HepG2 (cell line): Measurements from ENCODE around the gene GABRG3. TPM values are rescaled to one million over a fixed set of nuclear protein-coding genes. Genes with fewer than 3 reads are reported as not detected.

ENCODE experiments used
- ATAC-seq: fragments of 200-7000 bp; cut with Tn5 transposase; 3 replicates; pipeline ENCODE4 v1.9.1; 2020; ENCODE audit warnings: mild to moderate bottlenecking, moderate library complexity
- BruUV-seq: library from RNA; stranded (reverse); fragments of 400-500 nt; replicated peaks from 2 replicates; lab custom pipeline; 2021; lab: Mats Ljungman, UMichigan
- CTCF ChIA-PET: fragments of 300-600 bp; formaldehyde crosslinking; extraction: SDS; loops from one replicate; lab custom pipeline; 2021; ENCODE audit warnings: low total read pairs, inconsistent platforms, low intra/inter-chr PET ratio; lab: Yijun Ruan, JAX
- POLR2A ChIA-PET: fragments of 350-600 bp; sonication (Branson Sonifier 250); formaldehyde crosslinking; loops from one replicate; lab custom pipeline; 2020; ENCODE audit warnings: antibody characterized with exemption, inconsistent platforms; lab: Yijun Ruan, JAX
- DNase-seq: peaks from one replicate; pipeline ENCODE4 v3.0.0-alpha.2; 2015; ENCODE audit warnings: low spot score
- FAIRE-seq: peaks from 3 replicates; lab custom pipeline; 2011; peaks lifted over from hg19 to GRCh38; lab: Jason Lieb, UNC
- H2AFZ ChIP-seq: one replicate; pipeline ENCODE4 v1.6.1; 2011; ENCODE audit warnings: low read length, inconsistent platforms
- H3K27ac ChIP-seq: fragments of 300-600 bp; 3 replicates; pipeline ENCODE4 v1.8.0; 2011; ENCODE audit warnings: mixed run types, mild to moderate bottlenecking, mixed read lengths, low read length, inconsistent platforms; ENCODE audit not compliant: insufficient read depth; ENCODE audit errors: extremely low read length
- H3K27me3 ChIP-seq, 2 experiments: fragments of 200-600 bp in 1 of 2; 2 replicates in 1 of 2; 3 replicates in 1 of 2; pipeline versions ENCODE4 v1.6.0 to v1.8.0; 2011; ENCODE audit warnings: low read length in 2 of 2, mild to moderate bottlenecking in 2 of 2, moderate library complexity in 2 of 2, inconsistent platforms in 1 of 2; ENCODE audit not compliant: insufficient read depth in 2 of 2, control insufficient read depth in 1 of 2
- H3K36me3 ChIP-seq, 2 experiments: fragments of 200-600 bp in 1 of 2; replicated peaks in 1 of 2; 2 replicates in 1 of 2; 3 replicates in 1 of 2; pipeline versions ENCODE4 v1.5.1 to v1.8.0; 2011; ENCODE audit warnings: low read length in 2 of 2, inconsistent platforms in 1 of 2; ENCODE audit not compliant: insufficient read depth in 2 of 2, control insufficient read depth in 1 of 2
- H3K4me1 ChIP-seq: 2 replicates; pipeline ENCODE4 v1.5.1; 2012; ENCODE audit warnings: low read length, inconsistent platforms; ENCODE audit not compliant: insufficient read depth
- H3K4me2 ChIP-seq: 2 replicates; pipeline ENCODE4 v1.6.0; 2011; ENCODE audit warnings: low read depth, low read length, inconsistent platforms
- H3K4me3 ChIP-seq, 3 experiments: fragments of 200-600 bp in 1 of 3; sonication (generic), shearing (Covaris generic) in 1 of 3; replicated peaks in 1 of 3; 2 replicates each; pipeline ENCODE4 v1.5.1; 2011 to 2016; ENCODE audit warnings: low read length in 3 of 3, inconsistent platforms in 2 of 3, low read depth in 2 of 3, mild to moderate bottlenecking in 2 of 3, control low read depth in 1 of 3, mixed read lengths in 1 of 3; ENCODE audit not compliant: insufficient read depth in 1 of 3
- H3K79me2 ChIP-seq: one replicate; pipeline ENCODE4 v1.6.1; 2011; ENCODE audit warnings: low read length, inconsistent platforms; ENCODE audit not compliant: insufficient read depth
- H3K9ac ChIP-seq: 2 replicates; pipeline ENCODE4 v1.6.0; 2011; ENCODE audit warnings: mild to moderate bottlenecking, low read depth, low read length, inconsistent platforms; ENCODE audit not compliant: insufficient read depth
- H3K9me3 ChIP-seq: 2 replicates; pipeline ENCODE4 v1.5.1; 2012; ENCODE audit warnings: mild to moderate bottlenecking, low read length
- H4K20me1 ChIP-seq: 2 replicates; pipeline ENCODE4 v1.6.0; 2011; ENCODE audit warnings: inconsistent platforms, mild to moderate bottlenecking, low read length, moderate library complexity; ENCODE audit not compliant: insufficient read depth
- GTF3A ChIP-seq: sonication (generic); formaldehyde crosslinking; conservative IDR thresholded peaks from 2 replicates; pipeline ENCODE4 v1.4.0; 2020; ENCODE audit warnings: mild to moderate bottlenecking, missing genetic modification reagents
- HNF1A ChIP-seq, 2 experiments: sonication (generic) in 1 of 2; formaldehyde crosslinking in 1 of 2; IDR thresholded peaks; 2 replicates each; pipeline versions ENCODE4 v1.4.0 to v1.6.1; 2016 to 2020; ENCODE audit warnings: borderline replicate concordance in 1 of 2, low read depth in 1 of 2, mild to moderate bottlenecking in 1 of 2, missing genetic modification reagents in 1 of 2
- ZNF234 ChIP-seq: sonication (generic); formaldehyde crosslinking; conservative IDR thresholded peaks from 2 replicates; pipeline ENCODE4 v1.5.1; 2020; ENCODE audit warnings: mild to moderate bottlenecking, missing genetic modification reagents
- WGBS: methylation state at CpG from one replicate; pipeline ENCODE4 v1.1.6; 2017; ENCODE audit warnings: low lambda C conversion rate; 5-methylcytosine and 5-hydroxymethylcytosine counted together
- in situ Hi-C: cut with HindIII; loops from 2 replicates; pipeline ENCODE4 v1.10.0; 2017; ENCODE audit warnings: low pct_unique_long_range_greater_than_20kb; ENCODE audit not compliant: extremely low pct_ligation_motif_present
- intact Hi-C: fragments of 100-400 bp; cut with micrococcal nuclease; formaldehyde crosslinking; loops from one replicate; pipeline ENCODE4 v1.10.0; 2022; ENCODE audit not compliant: unreplicated experiment
- polyA plus RNA-seq, 8 experiments: library from polyadenylated mRNA; depleted of rRNA in 3 of 8; stranded (reverse) in 7 of 8; unstranded in 1 of 8; fragments of >200 nt; fragmentation: Illumina TruSeq in 4 of 8; extraction: Trizol in 4 of 8; gene quantifications; 2 replicates each; pipeline versions ENCODE4 v1.2.1 to v1.2.3, GENCODE V29; 2011 to 2016; ENCODE audit warnings: low read depth in 4 of 8, missing spikeins in 1 of 8, mixed read lengths in 1 of 8; ENCODE audit not compliant: insufficient read depth in 1 of 8
- total RNA-seq, 5 experiments: library from RNA; depleted of rRNA; stranded (reverse); fragments of >200 nt; fragmentation: Illumina TruSeq; extraction: Trizol; gene quantifications; 2 replicates each; pipeline ENCODE4 v1.2.3, GENCODE V29; 2016; ENCODE audit warnings: low read depth in 1 of 5

GABRG3 gene
- total and polyA plus RNA-seq, 2 of the 13 experiments (the other 11 are each of a cell fraction or from before 2014, with no cell fraction given): not detected

DNA sequence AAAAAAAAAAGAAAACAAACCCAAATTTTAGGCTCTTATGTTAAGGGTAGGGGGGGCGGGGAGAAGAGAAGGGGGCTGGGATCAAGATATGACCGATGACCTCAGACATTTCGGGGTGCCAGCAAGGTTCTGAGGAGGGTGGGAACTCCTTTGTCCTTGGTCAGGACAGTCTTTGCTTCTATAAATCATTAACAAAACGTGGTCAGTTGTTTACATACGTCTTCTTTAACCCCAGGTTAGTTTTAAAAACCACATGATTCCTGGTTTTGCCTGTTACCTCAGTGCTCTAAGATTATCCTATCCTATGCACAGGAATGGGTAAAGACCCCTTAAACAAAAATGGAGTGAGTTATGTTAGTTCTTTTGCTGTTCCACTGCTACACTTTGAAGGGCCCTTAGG lies 285.5 kb downstream of the GABRG3 start:
- Histone ChIP-seq H3K79me2 (no peaks in the 10 kb centered on the region), H4K20me1 (no peaks in the 10 kb centered on the region), H3K9me3 (0 out of 2 replicates have a peak, but pooled peaks cover 5% of the 10 kb centered on the region), H3K27ac (no peak overlapping the region), H3K4me2 (no peak overlapping the region), H3K4me3 (no peak overlapping the region), H3K9ac (no peak overlapping the region), H3K27me3 (peaks cover 0 to 15% of the 10 kb centered on the region in 2 experiments; a peak in 3 of 5 replicates), H3K4me1 (no peaks in the 10 kb centered on the region), H2AFZ (no peak overlapping the region), H3K36me3 (no peaks in the 10 kb centered on the region)
- ChIA-PET POLR2A (no interaction called here), CTCF (no interaction called here)
- BruUV-seq: no TSS peak
- intact Hi-C loops: no loop called here
- in situ Hi-C loops: no loop called here
- no peak for FAIRE-seq
- TF ChIP-seq HNF1A (IDR thresholded peaks at IDR 0.05; ENCODE audit: low read depth) (peak; percentile 54), HNF1A (CRISPR knock-in tag; IDR thresholded peaks at IDR 0.05; ENCODE audit: borderline replicate concordance) (no peak), GTF3A (CRISPR knock-in tag) (no peak), ZNF234 (CRISPR knock-in tag) (no peak)
- no peak for DNase-seq
- ATAC-seq: no peak
- WGBS: 15% methylated on average over 5 of the region's 5 CpGs
